GM23338 (cell line): Measurements from ENCODE around the gene BCR. TPM values are rescaled to one million over a fixed set of nuclear protein-coding genes. Genes with fewer than 3 reads are reported as not detected.
A peak's percentile ranks its signal among the peaks of the same experiment; 100 is the strongest.

Source experiments
- ATAC-seq: fragments of 200-7000 bp; cut with Tn5 transposase; 3 replicates; pipeline ENCODE4 v1.9.1; 2020
- DNase-seq: peaks from one replicate; pipeline ENCODE4 v3.0.0-alpha.2; 2015; ENCODE audit warnings: low spot score
- H2AFZ ChIP-seq: fragments of 200-600 bp; sonication (generic); 2 replicates; pipeline ENCODE4 v1.8.0; 2016; ENCODE audit warnings: antibody characterized with exemption, mild to moderate bottlenecking, moderate library complexity
- H3F3A ChIP-seq: fragments of 200-600 bp; sonication (generic); replicated peaks from 2 replicates; pipeline ENCODE4 v1.8.0; 2017; ENCODE audit warnings: antibody characterized with exemption, mixed run types, low read depth
- H3K27ac ChIP-seq: fragments of 200-600 bp; sonication (generic); 2 replicates; pipeline ENCODE4 v1.6.1; 2016; ENCODE audit warnings: low read depth
- H3K27me3 ChIP-seq: fragments of 200-600 bp; sonication (generic); 2 replicates; pipeline ENCODE4 v1.8.0; 2016; ENCODE audit warnings: mild to moderate bottlenecking, mixed run types, moderate library complexity; ENCODE audit not compliant: insufficient read depth
- H3K36me3 ChIP-seq: fragments of 200-600 bp; sonication (generic); 2 replicates; pipeline ENCODE4 v1.8.0; 2016; ENCODE audit warnings: mild to moderate bottlenecking; ENCODE audit not compliant: insufficient read depth
- H3K4me1 ChIP-seq: fragments of 200-600 bp; sonication (generic); 2 replicates; pipeline ENCODE4 v1.8.0; 2016; ENCODE audit warnings: mild to moderate bottlenecking, moderate library complexity; ENCODE audit not compliant: insufficient read depth
- H3K4me2 ChIP-seq: fragments of 200-600 bp; sonication (generic); 2 replicates; pipeline ENCODE4 v1.7.1; 2017; ENCODE audit warnings: mixed run types
- H3K4me3 ChIP-seq: fragments of 200-600 bp; sonication (generic); 2 replicates; pipeline ENCODE4 v1.6.1; 2016; ENCODE audit warnings: mixed run types
- H3K79me2 ChIP-seq: fragments of 200-600 bp; sonication (generic); replicated peaks from 2 replicates; pipeline ENCODE4 v1.8.0; 2017; ENCODE audit warnings: mild to moderate bottlenecking; ENCODE audit not compliant: insufficient read depth
- H3K9me2 ChIP-seq: fragments of 200-600 bp; sonication (generic); 2 replicates; pipeline ENCODE4 v1.8.0; 2017; ENCODE audit not compliant: insufficient read depth
- H4K20me1 ChIP-seq: fragments of 200-600 bp; sonication (generic); replicated peaks from 2 replicates; pipeline ENCODE4 v1.8.0; 2017; ENCODE audit warnings: mild to moderate bottlenecking; ENCODE audit not compliant: insufficient read depth
- H3K27ac Mint-ChIP-seq: 2 replicates; pipeline ENCODE4 v1.8.0; 2020; ENCODE audit warnings: inconsistent platforms, mild to moderate bottlenecking, moderate library complexity, mixed read lengths
- H3K27me3 Mint-ChIP-seq: 3 replicates; pipeline ENCODE4 v1.8.0; 2022; ENCODE audit warnings: low read depth, mild to moderate bottlenecking, moderate library complexity, mixed read lengths, inconsistent platforms; ENCODE audit not compliant: insufficient read depth, poor library complexity
- H3K36me3 Mint-ChIP-seq: 3 replicates; pipeline ENCODE4 v1.8.0; 2021; ENCODE audit warnings: low read depth, mild to moderate bottlenecking, inconsistent platforms, moderate library complexity, mixed read lengths
- H3K4me1 Mint-ChIP-seq: 3 replicates; pipeline ENCODE4 v1.8.0; 2020; ENCODE audit warnings: mild to moderate bottlenecking, inconsistent platforms, mixed read lengths
- H3K4me3 Mint-ChIP-seq: 3 replicates; pipeline ENCODE4 v1.8.0; 2021; ENCODE audit warnings: moderate library complexity, mild to moderate bottlenecking, inconsistent platforms, mixed read lengths
- H3K9me3 Mint-ChIP-seq: 3 replicates; pipeline ENCODE4 v1.8.0; 2020; ENCODE audit warnings: moderate library complexity, mild to moderate bottlenecking, inconsistent platforms, mixed read lengths
- CTCF ChIP-seq, 2 experiments: fragments of 200-600 bp in 1 of 2; sonication (generic) in 1 of 2; conservative IDR thresholded peaks; 2 replicates each; pipeline versions ENCODE4 v1.5.1 to v1.6.1; 2016 to 2017; ENCODE audit warnings: antibody characterized with exemption in 2 of 2, low read depth in 2 of 2, mild to moderate bottlenecking in 2 of 2, moderate library complexity in 1 of 2
- EZH2phosphoT487 ChIP-seq: fragments of 200-600 bp; sonication (generic); IDR thresholded peaks from one replicate; pipeline ENCODE4 v1.8.1; 2018; ENCODE audit warnings: antibody characterized with exemption; ENCODE audit not compliant: unreplicated experiment
- JUNB ChIP-seq: IDR thresholded peaks from one replicate; pipeline ENCODE4 v1.6.1; 2016; ENCODE audit warnings: antibody characterized with exemption; ENCODE audit not compliant: unreplicated experiment
- NANOG ChIP-seq: IDR thresholded peaks from 2 replicates; pipeline ENCODE4 v1.6.1; 2016; ENCODE audit warnings: antibody characterized with exemption, borderline replicate concordance
- POLR2AphosphoS5 ChIP-seq: IDR thresholded peaks from 2 replicates; pipeline ENCODE4 v1.6.1; 2016; ENCODE audit warnings: antibody characterized with exemption, low read depth
- REST ChIP-seq: IDR thresholded peaks from one replicate; pipeline ENCODE4 v1.6.1; 2018; ENCODE audit warnings: antibody characterized with exemption; ENCODE audit not compliant: unreplicated experiment
- STAT1 ChIP-seq: IDR thresholded peaks from one replicate; pipeline ENCODE4 v1.6.1; 2016; ENCODE audit warnings: antibody characterized with exemption; ENCODE audit not compliant: unreplicated experiment
- ZNF114 ChIP-seq: fragments of 250-450 bp; sonication (Bioruptor Pico); IDR thresholded peaks from 2 replicates; pipeline ENCODE4 v1.5.0; 2020; ENCODE audit warnings: mild to moderate bottlenecking, moderate library complexity
- polyA plus RNA-seq: library from polyadenylated mRNA; unstranded; fragments of >200 nt; fragmentation: Nextera tagmentation; extraction: Ambion mirVana; gene quantifications from 2 replicates; pipeline ENCODE4 v1.2.1, GENCODE V29; 2016
- total RNA-seq: library from RNA; depleted of rRNA; stranded (reverse); fragments of >200 nt; shearing (Covaris generic); gene quantifications from 2 replicates; pipeline ENCODE4 v1.2.3, GENCODE V29; 2014

The BCR gene
- total and polyA plus RNA-seq, 2 experiments from 2014 or later = 17.7 to 121 TPM

- ATAC-seq (no peak), DNase-seq (no peak)
- peaks cover 56% of the 10 kb centered on the region for H3K4me1 ChIP-seq
- no peak overlapping the region for H3K27ac ChIP-seq
- H3K27ac Mint-ChIP-seq = no peak overlapping the region; the same call in 1 of the 2 replicates
- H3F3A ChIP-seq = no peaks in the 10 kb centered on the region
- H2AFZ ChIP-seq = no peak overlapping the region
- no peak overlapping the region; the same call in 2 of the 3 replicates for H3K4me3 Mint-ChIP-seq
- H3K27me3 ChIP-seq = no peaks in the 10 kb centered on the region
- TF ChIP-seq NANOG (no peak), EZH2phosphoT487 (no peak), POLR2AphosphoS5 (no peak), JUNB (no peak), ZNF114 (CRISPR knock-in tag) (no peak), STAT1 (no peak)
- no peak overlapping the region for H3K4me2 ChIP-seq
- peaks cover 26% of the 10 kb centered on the region for H3K36me3 Mint-ChIP-seq
- peaks cover 2% of the 10 kb centered on the region; the same call in 1 of the 2 replicates for H4K20me1 ChIP-seq
- peaks cover 85% of the 10 kb centered on the region for H3K4me1 Mint-ChIP-seq
- no peaks in the 10 kb centered on the region for H3K36me3 ChIP-seq
- peaks cover 84% of the 10 kb centered on the region for H3K79me2 ChIP-seq
- peaks cover 10% of the 10 kb centered on the region for H3K27me3 Mint-ChIP-seq
- H3K9me2 ChIP-seq = no peaks in the 10 kb centered on the region
- H3K9me3 Mint-ChIP-seq = no peaks in the 10 kb centered on the region
- H3K4me3 ChIP-seq = no peak overlapping the region
These were observed 69.9 kb downstream of the BCR start for GRCh38 chr22:23250056-23250784.

GRCh38 chr22:23250785-23251363, 70.6 kb downstream of the BCR start:
- peaks cover 2% of the 10 kb centered on the region; the same call in 1 of the 2 replicates for H4K20me1 ChIP-seq
- peaks cover 78% of the 10 kb centered on the region for H3K79me2 ChIP-seq
- Mint-ChIP-seq H3K4me3 (no peak overlapping the region; the same call in 2 of the 3 replicates), H3K27ac (no peak overlapping the region; the same call in 1 of the 2 replicates), H3K9me3 (no peaks in the 10 kb centered on the region), H3K36me3 (peaks cover 30% of the 10 kb centered on the region), H3K27me3 (peaks cover 10% of the 10 kb centered on the region), H3K4me1 (peaks cover 79% of the 10 kb centered on the region)
- H3K27me3 ChIP-seq = no peaks in the 10 kb centered on the region
- no peak overlapping the region for H3K4me3 ChIP-seq
- no peaks in the 10 kb centered on the region for H3F3A ChIP-seq
- ATAC-seq = no peak
- no peak overlapping the region for H3K4me2 ChIP-seq
- no peaks in the 10 kb centered on the region for H3K9me2 ChIP-seq
- no peak for DNase-seq
- no peak overlapping the region for H3K27ac ChIP-seq
- H3K36me3 ChIP-seq = no peaks in the 10 kb centered on the region
- H3K4me1 ChIP-seq = peaks cover 50% of the 10 kb centered on the region
- H2AFZ ChIP-seq = no peak overlapping the region
- TF ChIP-seq REST (no peak), CTCF (conservative IDR thresholded peaks at IDR 0.05; ENCODE audit: low read depth in 2 of 2) (peak in 1 of 2 experiments; percentile 33; a peak in 2 of 4 replicates)
